Upper lobe of left lung (tissue), 4 donors: Measurements from ENCODE around the gene IFT25.

Experiments used
- CTCF ChIP-seq, 6 experiments: fragments of 450-650 bp in 4 of 6; fragments of 200-600 bp in 2 of 6; sonication (generic) in 2 of 6; IDR thresholded peaks; one replicate each; pipeline ENCODE4 v1.5.1; 2016 to 2019; ENCODE audit warnings: antibody characterized with exemption in 6 of 6
- POLR2A ChIP-seq, 4 donors: fragments of 450-650 bp; IDR thresholded peaks; one replicate each; pipeline ENCODE4 v1.5.1; 2016 to 2017; ENCODE audit warnings: antibody characterized with exemption in 4 of 4, mild to moderate bottlenecking in 2 of 4
- POLR2AphosphoS5 ChIP-seq, 2 donors: sonication (generic); formaldehyde crosslinking; IDR thresholded peaks; one replicate each; pipeline ENCODE4 v1.5.1; 2017; ENCODE audit warnings: antibody characterized with exemption in 2 of 2

DNA sequence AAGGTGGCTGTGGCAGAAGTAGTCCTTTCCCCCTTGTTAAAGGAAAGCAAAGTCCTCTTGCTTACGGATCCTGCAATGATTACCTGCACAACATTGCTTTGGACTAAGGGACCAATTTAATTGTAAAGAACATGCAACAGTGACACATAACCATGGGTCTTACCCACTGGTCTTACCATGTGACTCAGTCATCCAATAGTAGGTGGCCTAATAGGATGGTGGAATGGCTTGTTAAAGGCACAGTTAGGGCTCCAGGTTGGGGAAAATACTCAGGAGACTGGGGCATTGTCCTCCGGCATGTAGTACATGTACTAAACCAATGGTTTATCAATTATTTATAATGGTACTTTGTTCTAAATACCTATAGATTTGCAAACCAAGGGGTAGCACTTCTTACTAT lies 53.8 kb downstream of the IFT25 start:
- TF ChIP-seq POLR2AphosphoS5 (IDR thresholded peaks at IDR 0.05) (no peak), POLR2A (IDR thresholded peaks at IDR 0.05) (no peak), CTCF (IDR thresholded peaks at IDR 0.05) (no peak)
